Stimulated activated CD4-positive, alpha-beta T cell treated with anti-CD3 and anti-CD28 coated beads, Interleukin-2, amount 100 ng/mL, for 24 hours (primary cell): ENCODE data around the gene UTS2B.
"Not testable (repeated sequence)": the region's sequence is repeated elsewhere in the genome, so short reads cannot be mapped to it uniquely, and the experiment has no call there.

Source experiments
- DNase-seq, 2 donors: peaks; one replicate each; pipeline ENCODE4 v3.0.0-alpha.2; 2020

The UTS2B gene

DNA sequence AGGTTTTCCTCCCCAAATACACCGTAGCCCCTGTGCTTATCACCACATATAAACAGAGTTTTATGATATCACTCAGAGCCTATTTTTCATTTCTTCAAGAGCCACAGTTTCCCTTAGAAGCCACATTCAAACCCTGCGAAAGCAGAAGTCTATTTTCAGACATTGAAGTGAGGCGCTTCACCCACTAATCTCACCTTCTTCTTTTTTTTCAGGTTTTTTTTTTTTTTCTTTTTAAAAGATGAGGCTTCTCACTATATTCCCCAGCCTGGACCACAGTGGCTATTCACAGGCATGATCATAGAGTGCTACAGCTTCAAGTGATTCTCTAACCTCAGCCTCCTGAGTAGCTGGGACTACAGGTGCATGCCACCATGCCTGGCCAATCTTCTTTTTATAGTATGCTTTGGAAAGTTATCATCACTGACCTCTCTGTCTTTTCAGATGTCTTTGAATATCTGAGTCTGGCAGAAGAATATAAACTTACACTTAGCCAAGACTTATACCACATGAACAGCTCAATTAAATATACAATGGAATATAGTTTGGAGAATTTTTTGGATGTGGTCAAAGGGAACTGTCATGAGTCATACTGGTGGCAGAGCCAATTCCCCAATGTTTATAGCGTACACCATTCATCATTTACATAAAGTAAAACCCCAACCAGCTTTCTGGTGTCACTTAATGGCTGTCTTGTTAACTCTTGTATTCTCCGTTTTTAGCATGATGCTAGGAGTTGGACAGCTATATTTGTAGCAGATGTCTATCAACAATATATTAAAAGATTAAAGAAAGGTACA is 60.8 kb downstream of the UTS2B start:
- DNase-seq = no peak

DNA sequence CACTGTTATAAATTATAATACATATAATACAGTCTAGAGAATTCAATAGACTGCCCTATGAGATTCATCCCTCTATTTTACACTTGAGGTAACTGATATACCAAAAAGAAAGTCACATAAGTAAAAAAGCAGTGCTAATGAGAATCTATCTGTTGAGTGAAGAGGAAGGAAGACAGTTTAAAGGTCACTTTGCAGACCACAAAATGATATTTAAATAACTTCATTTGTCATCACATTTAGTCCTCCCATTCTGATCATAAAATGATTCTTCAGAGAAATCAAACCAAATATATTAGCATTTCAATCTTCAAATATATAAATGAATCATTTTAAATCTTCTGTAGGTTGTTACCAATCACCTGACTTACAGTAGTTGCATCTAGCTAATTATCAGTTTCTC is 61.6 kb downstream of the UTS2B start:
- no peak for DNase-seq

DNA sequence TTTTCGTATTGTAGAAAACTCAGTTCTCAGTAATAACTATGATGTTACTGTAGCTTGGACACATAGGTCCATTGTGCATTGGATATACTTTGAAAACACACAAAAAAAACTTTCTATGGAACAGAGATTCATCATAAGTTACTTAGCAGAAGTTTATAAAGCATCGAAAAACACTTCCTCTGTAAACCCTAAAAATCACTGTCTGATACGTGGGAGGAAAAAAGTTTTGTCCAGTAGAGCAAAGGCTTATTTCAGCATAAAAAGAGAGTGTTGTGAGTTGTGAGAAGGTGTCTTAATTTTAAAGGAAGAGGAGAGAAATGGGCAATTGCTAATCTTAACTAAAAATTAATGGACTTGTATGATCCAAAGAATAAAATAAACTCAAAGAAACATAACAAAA is 66.5 kb downstream of the UTS2B start:
- no peak for DNase-seq

DNA sequence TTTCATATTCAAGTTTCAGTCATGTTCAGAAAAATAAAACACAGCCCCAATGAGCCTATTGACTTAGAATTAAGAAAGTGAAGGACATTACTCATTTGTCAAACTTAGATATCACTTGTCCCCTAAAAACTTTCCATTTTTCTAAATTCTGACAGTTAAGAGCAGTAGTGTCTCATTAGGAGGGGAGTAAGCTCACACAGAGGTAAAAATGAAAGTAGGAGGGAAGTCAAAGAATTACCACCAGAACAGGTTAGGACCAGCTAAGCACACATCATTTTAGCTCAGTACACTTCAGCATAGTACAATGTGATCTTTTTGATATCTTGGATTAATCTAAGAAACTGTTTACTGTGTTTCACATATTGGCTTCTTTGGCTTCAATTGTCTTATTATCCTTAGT is 67.0 kb downstream of the UTS2B start:
- DNase-seq = no peak

DNA sequence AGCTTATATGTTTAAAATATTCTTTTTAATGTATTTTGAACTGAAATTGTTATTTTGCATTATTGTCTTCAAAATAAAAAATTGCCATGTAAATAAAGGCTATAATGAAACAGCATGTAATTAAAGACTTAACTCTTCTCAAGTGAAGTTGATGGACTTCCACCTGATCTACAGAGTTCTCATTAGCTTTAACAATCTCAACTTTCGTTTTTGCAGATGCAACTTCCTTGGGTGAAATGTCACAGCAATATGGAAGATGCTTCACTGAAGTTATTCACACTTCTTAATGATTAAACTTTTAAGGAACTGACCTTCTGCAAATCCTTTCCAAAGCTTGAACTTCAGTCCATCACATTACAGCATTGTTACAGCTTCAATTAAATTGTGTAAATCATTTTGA is 67.7 kb downstream of the UTS2B start:
- DNase-seq = no peak

DNA sequence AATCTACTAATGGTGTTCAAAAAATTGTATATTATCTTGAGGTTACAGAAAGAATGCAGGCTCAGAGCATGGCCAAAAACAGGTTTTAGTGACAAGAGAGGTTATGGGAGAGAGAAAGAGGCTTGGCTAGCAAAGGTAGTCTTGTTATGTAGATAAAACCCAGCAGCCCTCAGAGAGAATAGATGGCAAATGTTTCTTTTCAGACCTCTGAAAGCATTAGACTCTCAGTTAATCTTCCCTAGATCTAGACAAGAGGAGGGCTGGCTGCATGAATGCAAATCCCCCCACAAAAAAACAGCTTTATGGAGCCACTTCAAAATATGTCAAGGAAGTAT is 69.1 kb downstream of the UTS2B start:
- DNase-seq = no peak

DNA sequence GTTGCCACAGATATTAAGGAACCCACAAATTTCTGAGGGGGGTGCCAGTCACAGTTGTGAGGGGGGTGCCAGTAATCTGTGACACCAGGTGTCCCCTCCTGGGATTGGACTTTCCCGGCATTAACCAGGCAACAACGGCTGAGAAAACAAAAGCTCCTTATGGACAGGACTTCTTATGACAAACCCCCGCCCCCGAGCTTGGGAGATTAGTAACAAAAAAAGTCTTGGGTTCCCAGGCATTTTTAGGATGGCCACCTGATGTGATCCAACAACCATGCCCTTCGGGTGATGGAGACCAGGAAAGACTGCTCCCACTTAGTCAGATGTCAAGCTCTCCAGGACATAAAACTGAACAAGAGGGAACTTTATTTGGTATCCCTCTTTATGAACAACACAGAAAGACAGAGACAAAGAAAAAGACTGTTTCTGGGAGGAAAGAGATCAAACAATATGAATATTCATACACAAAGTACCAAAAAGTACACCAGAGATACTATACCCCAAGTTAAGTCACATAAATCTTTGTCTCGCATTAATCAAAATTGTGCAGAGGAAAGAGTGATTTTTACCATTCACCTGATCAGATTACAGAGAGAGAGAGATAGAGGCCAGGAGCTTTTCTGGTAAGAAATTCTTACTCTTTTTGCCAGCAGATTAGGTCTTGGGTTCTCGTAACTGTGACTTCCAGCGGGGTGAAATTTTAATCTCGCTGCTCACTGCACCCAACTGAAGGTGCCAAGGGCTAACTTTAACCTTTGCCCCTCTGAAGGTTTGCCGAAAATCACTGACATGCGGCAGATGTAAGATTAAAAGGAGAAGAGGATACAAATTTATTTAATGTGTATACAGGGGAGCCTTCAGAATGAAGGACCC is 69.7 kb downstream of the UTS2B start:
- DNase-seq = no peak

DNA sequence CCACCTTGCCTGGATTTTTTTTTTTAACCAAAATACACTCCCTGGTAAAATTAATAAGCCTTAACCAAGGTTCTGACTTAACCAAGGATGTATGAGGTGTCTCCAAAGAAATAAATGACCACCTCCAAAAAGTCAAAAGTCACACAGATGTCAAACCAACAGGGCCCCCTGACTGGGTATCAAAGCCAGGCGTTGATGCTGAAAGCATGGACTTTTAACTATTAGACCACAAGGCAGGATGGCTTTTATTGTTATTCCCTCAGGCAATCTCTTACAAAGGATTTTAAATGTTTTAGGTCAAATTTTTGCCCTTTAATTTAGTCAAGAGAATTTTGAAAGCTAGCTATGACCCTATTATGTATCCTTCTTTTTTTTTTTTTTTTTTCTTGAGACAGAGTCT is 70.8 kb downstream of the UTS2B start:
- no peak for DNase-seq

DNA sequence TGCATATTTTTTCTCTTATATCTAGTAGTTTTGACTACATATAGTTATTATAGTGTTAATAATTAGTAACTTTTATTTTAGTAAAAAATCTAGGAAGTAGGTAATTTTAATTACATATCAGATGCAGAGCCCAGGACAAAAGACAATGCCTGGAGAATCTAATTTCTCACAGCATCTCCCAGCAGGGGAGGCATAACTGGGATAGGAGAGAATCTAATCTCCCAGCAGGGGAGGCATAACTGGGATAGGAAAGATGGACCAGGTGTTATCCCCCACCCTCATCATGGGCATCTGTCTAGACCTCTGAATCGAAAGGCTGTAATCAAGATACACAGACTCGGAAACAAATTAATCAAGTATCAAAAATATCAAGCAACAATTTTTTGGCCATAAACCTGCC is 73.0 kb downstream of the UTS2B start:
- DNase-seq = no peak

DNA sequence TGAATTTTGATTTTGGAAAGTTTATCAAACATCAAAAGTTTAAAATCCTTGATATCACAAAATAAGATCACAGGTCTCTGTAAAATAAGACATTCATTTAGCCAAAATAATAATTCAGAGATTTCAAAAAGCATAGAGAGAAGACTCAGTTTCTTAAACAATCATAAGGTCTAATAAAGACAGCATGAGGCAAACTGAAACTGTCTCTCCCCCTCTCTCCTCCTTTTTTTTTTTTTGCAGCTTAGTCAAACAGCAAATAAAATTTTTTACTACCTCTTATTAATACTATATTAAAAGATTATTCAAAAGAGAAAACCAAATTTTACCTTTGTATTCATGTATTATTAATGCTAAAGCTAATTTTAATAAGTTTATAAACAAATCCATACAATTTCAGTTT is 73.9 kb downstream of the UTS2B start:
- no peak for DNase-seq

DNA sequence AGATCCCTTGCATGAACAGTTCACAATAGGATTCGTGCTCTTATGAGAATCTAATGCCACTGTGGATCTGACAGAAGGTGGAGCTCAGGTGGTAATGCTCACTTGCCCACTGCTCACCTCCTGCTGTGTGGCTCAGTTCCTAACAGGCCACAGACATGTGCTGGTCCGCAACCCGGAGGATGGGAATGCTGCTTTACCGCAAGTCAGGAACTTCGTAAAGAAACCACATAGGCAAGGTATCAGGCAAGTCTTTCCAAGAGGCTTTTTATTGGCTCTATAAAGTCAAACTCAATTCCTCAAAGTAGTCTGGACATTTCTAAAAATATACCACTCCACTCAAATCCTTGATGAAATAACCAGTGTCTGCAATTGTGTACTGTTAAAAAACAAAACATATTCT is 75.2 kb downstream of the UTS2B start:
- no peak for DNase-seq

DNA sequence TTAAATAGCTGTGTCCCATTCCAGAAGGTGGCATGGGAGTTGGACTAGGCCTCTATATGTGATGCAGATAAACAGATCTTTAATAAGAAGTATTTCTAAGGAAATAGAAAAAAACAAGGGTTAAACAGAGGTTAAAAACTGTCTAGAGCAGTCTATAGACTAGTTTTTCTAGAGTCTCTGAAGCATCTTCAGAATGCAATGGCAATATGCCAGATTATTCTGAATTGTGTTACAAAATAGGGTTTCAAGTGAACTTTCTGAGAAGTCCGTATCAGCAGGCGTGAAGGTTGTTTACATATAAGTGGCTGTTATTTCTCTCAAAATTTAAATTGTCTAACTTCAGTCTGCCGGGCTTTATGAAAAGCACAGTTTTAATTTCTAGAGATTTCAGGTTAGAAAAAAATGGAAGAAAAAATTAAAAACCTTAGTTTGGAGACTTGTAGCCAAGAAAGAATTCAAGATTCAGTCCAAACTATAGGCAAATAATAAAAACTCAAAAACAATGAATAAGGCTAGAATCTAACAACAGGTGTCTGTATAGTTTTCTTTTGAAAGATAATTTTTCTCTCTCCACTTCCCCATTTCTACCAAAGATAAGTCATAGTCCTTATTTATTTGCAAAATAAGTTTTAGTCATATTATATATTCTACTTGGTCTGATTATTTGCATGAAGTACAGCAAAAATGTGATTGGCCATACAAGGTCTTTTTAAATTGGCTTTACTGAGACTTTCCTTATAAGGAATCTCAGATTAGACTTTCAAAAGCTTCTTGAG is 76.0 kb downstream of the UTS2B start:
- no peak for DNase-seq

DNA sequence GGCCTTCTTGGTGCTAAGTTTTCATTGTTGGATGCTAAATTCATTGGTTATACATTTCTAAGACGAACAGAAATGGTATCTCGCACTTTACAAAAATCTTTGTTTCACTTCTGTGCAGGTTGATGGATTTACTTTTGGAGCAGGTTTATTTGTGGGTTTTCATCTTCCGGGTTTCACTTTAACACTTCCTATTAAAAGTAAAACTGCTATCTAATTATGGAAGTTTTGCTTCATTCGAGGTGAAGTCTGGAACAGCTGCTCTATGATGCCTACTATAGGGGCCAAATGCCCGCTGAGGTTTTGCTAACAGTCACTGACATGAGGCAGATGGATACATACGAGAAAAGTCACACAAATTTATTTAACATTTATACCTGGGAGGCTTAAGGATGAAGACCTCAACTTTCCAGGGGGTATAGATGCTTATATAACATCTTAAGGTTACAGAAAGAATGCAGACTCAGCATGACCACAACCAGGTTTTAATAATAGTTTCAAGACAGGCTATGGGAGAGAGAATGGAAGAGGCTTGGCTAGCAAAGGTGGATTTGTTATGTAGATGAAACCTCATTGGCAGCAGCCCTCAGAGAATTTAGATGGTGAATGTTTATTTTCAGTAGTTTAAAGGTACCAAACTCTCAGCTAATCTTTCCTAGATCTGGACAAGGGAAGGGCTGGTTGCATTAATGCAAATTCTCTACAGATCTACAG is 77.1 kb downstream of the UTS2B start:
- no peak for DNase-seq

DNA sequence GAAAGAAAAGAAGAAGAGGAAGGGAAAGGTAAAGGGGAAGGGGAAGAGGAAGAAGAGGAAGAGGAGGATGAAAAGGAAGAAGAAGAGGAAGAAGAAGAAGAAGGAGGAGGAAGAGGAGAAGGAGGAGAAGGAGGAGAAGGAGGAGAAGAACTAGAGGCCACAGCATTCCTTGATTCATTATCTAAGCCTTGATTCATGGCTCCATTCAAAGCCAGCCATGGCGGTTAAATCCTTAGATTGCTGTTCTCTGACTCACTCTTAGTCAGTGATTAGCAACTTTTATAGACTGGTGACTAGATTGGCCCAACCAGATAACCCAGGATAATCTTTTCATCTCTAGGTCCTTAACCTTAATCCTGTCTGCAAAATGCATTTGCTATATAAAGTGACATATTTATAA is 83.7 kb downstream of the UTS2B start:
- DNase-seq = no peak

DNA sequence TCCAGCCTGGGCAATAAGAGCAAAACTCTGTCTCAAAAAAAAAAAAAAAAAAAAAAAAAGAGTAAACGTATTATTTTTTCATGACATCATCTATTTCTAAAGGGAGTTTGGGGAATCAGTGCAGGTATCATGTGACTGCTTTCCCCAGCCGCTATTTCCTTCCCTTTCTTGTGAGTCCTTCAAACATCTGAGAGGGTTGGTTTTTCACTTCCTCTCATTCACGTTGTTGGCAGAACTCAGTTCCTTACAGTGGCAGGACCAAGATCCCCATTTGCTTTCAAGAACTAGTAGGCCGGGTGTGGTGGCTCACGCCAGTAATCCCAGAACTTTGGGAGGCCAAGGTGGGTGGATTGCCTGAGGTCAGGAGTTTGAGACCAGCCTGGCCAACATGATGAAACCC is 84.3 kb downstream of the UTS2B start:
- not testable (repeated sequence) for DNase-seq

DNA sequence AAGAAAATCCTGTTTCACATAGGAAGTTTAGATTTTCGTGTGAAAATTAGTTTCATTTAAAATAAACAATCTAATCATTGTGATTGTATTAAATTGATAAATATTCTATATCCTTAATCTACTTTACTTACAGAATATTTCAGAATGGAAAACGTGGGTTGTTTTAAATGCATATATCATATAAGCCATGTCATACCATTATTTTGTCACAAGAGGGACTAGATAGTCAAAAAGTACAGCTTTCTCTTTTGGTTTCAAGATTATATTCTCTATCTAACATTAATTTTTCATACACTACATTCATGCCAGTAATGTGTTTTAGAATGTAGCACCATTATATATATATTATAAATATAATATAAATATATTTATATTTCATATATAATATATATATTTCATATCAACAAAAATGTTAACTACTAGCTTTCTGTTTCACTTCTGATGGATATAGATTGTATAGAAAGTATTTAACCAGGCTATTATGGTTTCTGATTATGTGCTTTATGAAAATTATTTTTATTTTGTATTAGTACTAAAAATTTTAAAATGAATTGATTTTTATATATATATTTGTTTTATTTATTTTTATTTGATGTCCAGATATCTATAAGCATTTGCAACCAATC is 86.0 kb downstream of the UTS2B start:
- DNase-seq = no peak

DNA sequence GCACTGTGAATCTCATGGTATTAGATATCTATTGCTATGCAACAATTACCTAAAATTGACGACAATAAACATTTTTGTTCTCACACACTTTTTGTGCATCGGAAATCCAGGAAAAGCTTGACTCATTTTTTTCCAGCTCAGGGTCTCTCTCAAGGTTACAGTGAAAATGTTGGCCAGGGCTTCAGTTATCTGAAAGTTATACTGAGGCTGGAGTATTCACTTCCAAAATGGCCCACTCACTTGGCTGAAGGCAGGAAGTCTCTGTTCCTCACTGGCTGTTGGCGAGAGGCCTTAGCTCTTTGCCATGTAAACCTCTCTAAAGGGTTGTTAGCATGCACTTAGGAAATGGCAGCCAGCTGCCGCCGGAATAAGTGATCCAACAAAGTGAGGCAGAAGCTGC is 89.8 kb downstream of the UTS2B start:
- no peak for DNase-seq

DNA sequence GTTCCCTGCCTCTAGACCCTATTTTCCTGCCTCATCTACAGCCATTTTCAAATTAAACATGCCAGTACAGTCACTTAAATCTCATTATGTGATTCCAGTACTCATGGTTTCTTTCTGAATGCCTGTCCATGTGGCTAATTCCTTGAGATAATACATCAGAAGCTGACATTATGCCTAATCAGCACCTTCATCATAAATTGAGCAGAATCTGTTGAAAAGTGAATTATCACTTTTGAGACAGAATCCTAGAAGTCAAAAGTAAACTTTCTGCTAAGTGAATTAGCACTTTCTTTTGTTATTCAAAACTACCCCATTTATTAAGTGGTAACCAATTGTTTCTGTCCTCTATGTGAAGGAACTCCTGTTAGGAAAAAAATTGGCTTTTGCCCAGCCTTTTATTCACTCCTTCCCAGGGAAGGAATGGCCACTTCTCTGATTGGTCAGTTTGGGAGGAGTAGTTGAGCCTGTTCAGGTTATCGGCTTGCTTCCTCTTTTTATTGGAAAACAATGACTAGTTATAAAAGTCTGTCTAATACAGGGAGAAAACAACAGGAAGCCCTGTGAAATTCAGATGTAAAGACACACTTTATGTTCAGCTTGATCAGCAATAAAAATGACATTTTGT is 90.8 kb downstream of the UTS2B start:
- DNase-seq = no peak

DNA sequence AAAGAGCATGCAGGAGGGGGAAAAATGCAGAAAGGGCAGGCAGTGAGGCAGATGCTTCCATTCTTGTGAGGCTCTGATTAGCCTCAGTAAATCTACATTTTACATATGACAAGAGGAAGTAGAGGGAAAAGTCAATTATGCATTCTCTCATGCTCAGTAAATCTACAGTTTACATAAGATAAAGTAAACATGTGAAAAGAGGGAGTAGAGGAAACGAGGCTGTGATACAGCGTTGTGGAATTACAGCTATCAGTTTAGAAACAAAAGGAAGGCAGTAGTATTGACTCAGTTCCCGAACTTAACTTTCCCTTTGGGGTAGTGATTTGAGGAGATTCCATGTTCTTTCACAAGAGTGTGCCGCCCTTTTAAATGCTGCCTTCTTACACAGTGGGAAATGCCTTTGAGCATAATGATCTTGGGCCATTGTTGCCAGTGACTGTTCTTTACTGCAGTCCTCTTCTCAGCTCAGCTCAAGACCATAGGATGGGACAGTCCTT is 92.0 kb downstream of the UTS2B start:
- no peak for DNase-seq

DNA sequence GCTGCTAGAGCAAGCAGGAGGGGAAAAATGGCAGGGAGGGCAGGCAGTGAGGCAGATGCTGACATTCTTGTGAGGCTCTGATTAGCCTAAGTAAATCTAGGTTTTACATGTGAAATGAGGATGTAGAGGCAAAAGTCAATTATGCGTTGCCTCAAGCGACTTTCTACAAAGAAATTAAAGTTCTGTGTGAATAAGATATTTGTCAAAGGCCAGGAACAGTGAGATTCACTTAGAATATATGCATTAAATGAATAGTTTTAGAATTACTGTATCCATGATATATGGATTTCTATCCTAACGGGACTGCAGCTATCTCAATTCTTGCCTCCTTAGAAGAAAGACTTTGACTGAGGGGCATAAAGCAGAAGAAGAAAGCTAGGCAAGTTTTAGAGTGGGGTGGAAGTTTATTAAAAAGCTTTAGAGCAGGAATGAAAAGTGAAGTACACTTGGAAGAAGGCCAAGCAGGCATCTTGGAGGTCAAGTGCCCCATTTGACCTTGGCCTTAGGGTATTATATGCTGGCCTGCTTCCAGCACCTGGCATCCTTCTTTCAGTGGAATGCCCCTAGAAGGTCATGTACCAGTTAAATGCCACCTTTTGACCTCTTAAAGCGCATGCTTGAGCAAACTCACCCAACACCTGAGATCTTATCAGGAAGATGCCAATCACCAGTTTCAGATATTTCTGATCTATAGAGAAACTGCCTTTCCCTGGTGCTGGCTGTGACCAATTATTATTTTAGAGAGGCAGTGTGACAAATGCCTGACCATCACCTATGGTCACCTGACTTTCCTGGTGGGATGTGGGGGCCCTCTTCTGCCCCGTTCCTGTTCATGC is 93.1 kb downstream of the UTS2B start:
- no peak for DNase-seq

DNA sequence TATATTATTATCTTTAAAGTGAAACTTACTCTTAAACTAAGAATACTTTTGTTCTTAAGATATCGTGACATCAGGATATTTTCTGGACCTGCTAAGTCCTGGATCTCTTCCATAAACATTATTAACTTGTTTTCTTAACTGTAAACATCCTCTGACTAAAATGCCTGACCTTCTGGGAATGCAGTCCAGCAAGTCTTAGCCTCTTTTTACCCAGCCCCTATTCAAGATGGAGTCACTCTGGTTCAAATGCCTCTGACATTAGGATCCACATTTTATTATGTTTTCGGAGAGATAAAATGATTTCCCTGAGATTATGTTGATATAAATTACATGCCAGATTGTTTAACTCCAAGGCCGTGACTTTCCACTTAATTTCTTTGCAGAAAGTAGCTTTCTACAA is 93.7 kb downstream of the UTS2B start:
- no peak for DNase-seq
